Measurements from ENCODE around the gene CACUL1.
"Not testable (repeated sequence)": the region's sequence is repeated elsewhere in the genome, so short reads cannot be mapped to it uniquely, and the experiment has no call there.

CACUL1 gene

GRCh38 chr10:118682533-118682932 is 72.2 kb downstream of the CACUL1 start:
- DNase-seq, result no peak

- no peak for DNase-seq
Measured at GRCh38 chr10:118680197-118680596, 74.6 kb downstream of the CACUL1 start.

GRCh38 chr10:118674226-118674919 is 80.4 kb downstream of the CACUL1 start:
- DNase-seq, result no peak

- no peak for DNase-seq
Measured at GRCh38 chr10:118672766-118673715, 81.7 kb downstream of the CACUL1 start.

GRCh38 chr10:118672153-118672552 is 82.6 kb downstream of the CACUL1 start:
- DNase-seq, result no peak

GRCh38 chr10:118671221-118671620 is 83.5 kb downstream of the CACUL1 start:
- DNase-seq, result not testable (repeated sequence)

GRCh38 chr10:118670472-118671124 is 84.2 kb downstream of the CACUL1 start:
- no peak for DNase-seq

GRCh38 chr10:118669835-118670234 is 84.9 kb downstream of the CACUL1 start:
- no peak for DNase-seq

- DNase-seq, result no peak
Measured at GRCh38 chr10:118669020-118669791, 85.6 kb downstream of the CACUL1 start.

- no peak for DNase-seq
Measured at GRCh38 chr10:118668228-118668952, 86.4 kb downstream of the CACUL1 start.

- no peak for DNase-seq
Measured at GRCh38 chr10:118667732-118668131, 87.0 kb downstream of the CACUL1 start.

- DNase-seq, result no peak
Measured at GRCh38 chr10:118666350-118666749, 88.4 kb downstream of the CACUL1 start.

- no peak for DNase-seq
Measured at GRCh38 chr10:118664321-118664720, 90.4 kb downstream of the CACUL1 start.

- DNase-seq, result no peak
Measured at GRCh38 chr10:118663176-118663575, 91.6 kb downstream of the CACUL1 start.

- no peak for DNase-seq
Measured at GRCh38 chr10:118662228-118663035, 92.3 kb downstream of the CACUL1 start.

- no peak for DNase-seq
Measured at GRCh38 chr10:118658762-118659161, 96.0 kb downstream of the CACUL1 start.

GRCh38 chr10:118658168-118658567 is 96.6 kb downstream of the CACUL1 start:
- DNase-seq, result not testable (repeated sequence)

GRCh38 chr10:118645294-118645693 is 109.5 kb downstream of the CACUL1 start:
- DNase-seq, result not testable (repeated sequence)

GRCh38 chr10:118642228-118642627 is 112.5 kb downstream of the CACUL1 start:
- DNase-seq, result no peak

GRCh38 chr10:118638680-118639079 is 116.1 kb downstream of the CACUL1 start:
- DNase-seq, result no peak
